ENCODE results near the gene MAFG.
A peak's percentile ranks its signal among the peaks of the same experiment; 100 is the strongest.

MAFG gene

DNA sequence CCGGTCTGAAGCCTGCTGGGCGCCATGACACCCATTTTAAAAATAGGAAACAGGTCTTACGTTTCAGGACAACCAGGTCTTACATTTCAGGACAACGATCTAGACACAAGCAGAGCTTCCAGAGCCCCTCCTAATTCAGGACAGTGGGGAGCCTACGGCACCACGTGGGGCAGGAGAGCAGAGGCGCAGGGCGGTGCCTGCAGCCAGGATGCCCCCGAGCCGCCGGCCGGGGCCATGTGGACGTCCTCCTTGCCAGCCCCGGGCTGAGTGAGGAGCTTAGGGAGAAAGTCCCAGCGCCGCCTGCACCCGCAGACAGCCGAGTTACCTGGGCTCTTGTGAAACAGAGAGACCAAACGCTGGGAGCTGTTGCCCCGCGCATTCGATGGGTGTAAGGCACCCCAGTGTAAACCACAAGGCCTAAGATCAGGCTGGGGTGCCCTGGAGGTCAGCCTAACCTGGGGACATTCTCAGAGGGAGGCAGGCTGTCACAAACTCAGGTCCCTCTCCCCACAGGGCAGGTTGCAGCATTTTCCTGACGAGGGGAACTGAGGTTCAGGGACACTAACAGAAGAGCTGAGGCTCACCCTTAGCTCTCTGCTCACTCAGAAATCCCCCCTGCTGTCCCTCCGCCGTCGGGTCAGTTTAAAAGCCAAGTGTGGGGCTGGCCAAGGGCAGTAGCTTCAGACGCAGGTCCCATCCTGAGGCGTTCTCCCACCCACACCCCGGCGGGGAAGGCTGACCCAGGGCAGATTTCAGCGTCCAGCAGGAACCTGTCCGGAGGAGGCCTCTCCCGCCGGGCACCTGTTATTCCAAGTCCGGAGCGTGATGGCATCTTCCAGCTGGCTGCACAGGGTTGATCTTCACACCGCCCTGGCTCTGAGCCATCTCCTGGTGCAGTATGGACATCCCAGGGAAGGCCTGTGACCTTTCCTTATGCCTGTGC, 35.2 kb upstream of the MAFG start:
- intact Hi-C loops (cut with DNase I; ENCODE audit: low total_unique reads), result loop anchor here (10.0 kb wide), 1 partner anchor 192 kb away; no protein-coding TSS in a partner anchor
- no peak overlapping the region for H3K27ac ChIP-seq
- no peaks in the 10 kb centered on the region for H3K9me3 ChIP-seq
- H3K4me3 ChIP-seq, result no peak overlapping the region
- TF ChIP-seq, protein P1, sequence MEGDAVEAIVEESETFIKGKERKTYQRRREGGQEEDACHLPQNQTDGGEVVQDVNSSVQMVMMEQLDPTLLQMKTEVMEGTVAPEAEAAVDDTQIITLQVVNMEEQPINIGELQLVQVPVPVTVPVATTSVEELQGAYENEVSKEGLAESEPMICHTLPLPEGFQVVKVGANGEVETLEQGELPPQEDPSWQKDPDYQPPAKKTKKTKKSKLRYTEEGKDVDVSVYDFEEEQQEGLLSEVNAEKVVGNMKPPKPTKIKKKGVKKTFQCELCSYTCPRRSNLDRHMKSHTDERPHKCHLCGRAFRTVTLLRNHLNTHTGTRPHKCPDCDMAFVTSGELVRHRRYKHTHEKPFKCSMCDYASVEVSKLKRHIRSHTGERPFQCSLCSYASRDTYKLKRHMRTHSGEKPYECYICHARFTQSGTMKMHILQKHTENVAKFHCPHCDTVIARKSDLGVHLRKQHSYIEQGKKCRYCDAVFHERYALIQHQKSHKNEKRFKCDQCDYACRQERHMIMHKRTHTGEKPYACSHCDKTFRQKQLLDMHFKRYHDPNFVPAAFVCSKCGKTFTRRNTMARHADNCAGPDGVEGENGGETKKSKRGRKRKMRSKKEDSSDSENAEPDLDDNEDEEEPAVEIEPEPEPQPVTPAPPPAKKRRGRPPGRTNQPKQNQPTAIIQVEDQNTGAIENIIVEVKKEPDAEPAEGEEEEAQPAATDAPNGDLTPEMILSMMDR (IDR thresholded peaks at IDR 0.05), result no peak
- H3K4me1 ChIP-seq, result peaks cover 0 to 38% (median 23%) of the 10 kb centered on the region in 4 donors
- peaks cover 10 to 97% of the 10 kb centered on the region in 2 donors for H3K27me3 ChIP-seq
- no peak for DNase-seq
- no peaks in the 10 kb centered on the region for H3K36me3 ChIP-seq

DNA sequence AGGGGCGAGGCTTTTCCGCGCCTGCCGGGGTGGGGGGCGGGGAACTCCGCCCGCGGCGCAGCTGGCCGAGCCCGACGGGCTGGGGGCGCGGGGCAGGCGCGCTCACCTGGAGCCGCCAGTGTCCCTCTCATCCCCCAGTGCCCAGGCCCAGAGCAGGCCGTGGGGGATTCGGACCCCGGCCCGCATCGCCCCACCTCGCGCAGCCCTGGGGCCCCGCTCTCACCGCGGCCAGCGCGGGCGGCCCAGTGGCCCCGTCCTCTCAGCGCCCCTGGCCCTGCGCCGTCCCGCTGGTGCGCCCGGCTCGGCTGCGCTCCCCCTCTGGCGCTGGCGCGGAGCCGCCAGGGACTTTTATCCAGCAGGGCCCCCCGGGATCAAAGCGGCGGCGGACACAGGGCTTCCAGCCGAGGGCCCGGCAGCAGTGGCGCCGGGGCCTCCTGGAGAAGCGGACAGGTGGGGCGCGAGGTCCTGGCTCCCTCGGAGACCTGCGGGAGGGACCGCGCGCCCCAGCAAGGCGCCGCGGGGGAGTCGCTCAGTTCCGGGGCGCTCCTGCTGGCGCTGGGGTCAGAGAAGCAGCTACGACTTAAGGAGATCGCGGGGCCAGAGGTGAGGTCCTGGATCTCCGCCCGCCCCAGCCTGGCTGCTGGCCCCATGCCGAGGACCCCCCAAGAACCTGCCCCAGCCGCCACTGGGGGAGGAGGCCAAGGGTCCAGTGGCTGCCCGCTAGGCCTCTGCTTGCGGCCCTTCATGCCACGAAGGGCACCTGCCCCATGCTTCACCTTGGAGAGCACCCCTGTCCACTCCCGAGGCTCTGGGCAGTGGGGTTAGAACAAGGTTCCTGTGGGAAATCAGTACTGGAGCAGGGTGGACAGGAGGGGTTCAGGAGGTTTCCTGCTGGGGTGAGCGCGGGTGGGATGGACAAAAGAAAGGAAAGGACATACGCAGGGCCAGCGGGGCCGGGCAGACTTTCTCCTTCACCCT, 34.3 kb upstream of the MAFG start:
- TF ChIP-seq, protein P1 (IDR thresholded peaks at IDR 0.05), result no peak
- H3K9me3 ChIP-seq, result no peaks in the 10 kb centered on the region
- intact Hi-C loops (cut with DNase I; ENCODE audit: low total_unique reads), result loop anchor here (10.0 kb wide), 1 partner anchor 193 kb away; no protein-coding TSS in a partner anchor
- no peak overlapping the region for H3K27ac ChIP-seq
- no peak for DNase-seq
- H3K4me1 ChIP-seq, result peaks cover 0 to 29% (median 21%) of the 10 kb centered on the region in 4 donors
- H3K27me3 ChIP-seq, result peaks cover 10 to 97% of the 10 kb centered on the region in 2 donors
- no peak overlapping the region for H3K4me3 ChIP-seq
- no peaks in the 10 kb centered on the region for H3K36me3 ChIP-seq

DNA sequence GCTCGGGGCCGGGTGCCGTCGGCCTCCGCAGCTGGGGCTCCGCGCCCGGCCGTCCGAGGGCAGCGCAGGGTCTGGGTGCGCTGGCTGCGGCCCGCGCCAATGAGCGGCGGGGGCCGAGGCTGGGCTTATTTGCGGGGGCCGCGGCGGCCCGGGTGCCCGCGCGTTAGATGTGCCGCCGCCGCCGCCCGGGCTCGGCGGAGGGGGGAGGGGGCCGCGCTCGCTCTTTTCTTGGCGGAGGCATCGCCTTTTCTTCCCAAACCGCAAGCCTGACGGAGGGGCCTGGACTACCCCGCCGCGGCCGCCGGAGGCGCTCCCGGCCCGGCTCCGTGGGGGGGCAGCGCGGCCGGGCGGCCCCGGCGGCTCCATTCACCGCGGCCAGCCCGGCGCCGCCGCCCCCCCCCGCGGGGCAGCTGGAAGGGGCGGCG, 33.6 kb upstream of the MAFG start, which contains the start of gene NOTUM:
Gene NOTUM, minus strand, starts transcription at position 101 of the 425 bp plus-strand sequence. CDS start 278 bp downstream, outside the sequence.
- intact Hi-C loops (cut with DNase I; ENCODE audit: low total_unique reads), result loop anchor here (10.0 kb wide), 1 partner anchor 194 kb away; no protein-coding TSS in a partner anchor
- Histone ChIP-seq H3K27me3 (peaks cover 10 to 97% of the 10 kb centered on the region in 2 donors), H3K36me3 (no peaks in the 10 kb centered on the region), H3K4me3 (peak within 1 kb of the TSS; percentile 25 to 44), H3K4me1 (peaks cover 0 to 29% (median 21%) of the 10 kb centered on the region in 4 donors), H3K9me3 (no peaks in the 10 kb centered on the region), H3K27ac (no peak within 1 kb of the TSS)
- TF ChIP-seq, protein P1 (IDR thresholded peaks at IDR 0.05), result peak in 1 of 2 experiments; percentile 16
- DNase-seq, result no peak

DNA sequence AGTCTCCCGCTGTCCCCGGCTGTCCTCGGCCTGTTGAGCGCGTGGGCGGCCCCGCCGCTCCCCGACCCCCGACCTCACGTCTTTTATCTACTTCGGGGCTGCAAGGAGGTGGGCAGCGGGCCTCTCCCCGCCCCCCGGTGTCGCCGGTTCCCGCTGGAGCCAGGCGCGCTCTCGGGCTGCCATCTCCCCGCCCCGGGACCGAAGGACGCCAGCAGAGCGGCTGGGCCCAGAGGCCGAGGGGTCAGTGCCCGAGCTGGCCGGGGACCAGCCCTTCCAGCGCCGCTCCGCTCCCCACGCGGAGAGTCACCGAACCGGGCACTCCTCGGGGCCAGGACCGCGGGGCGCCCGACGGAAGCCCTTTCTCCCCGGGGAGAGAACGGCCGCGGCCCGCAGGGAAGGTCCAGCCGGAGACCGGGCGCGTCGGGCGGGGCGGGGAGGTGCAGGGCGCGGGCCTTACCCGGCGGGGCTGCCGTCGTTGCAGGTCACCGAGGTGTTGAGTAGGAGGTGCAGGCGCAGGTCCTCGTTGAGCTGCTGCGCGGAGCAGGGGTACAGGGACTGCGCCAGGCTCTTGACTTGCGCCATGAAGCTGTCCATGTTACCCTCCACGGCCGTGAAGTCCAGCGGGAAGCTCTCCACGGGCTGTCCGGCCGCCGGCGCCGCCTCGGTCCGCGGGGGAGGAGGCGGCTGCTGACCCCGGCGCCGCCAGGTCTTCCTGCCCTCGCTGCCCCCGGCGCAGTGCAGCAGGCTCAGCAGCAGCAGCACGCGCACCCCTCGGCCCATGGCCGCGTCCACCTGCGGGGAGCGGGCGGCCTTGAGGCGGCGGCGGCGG, 32.8 kb upstream of the MAFG start:
- Histone ChIP-seq H3K27ac (no peak overlapping the region), H3K27me3 (peaks cover 10 to 95% of the 10 kb centered on the region in 2 donors), H3K9me3 (no peaks in the 10 kb centered on the region), H3K4me1 (peaks cover 0 to 29% (median 21%) of the 10 kb centered on the region in 4 donors), H3K36me3 (no peaks in the 10 kb centered on the region), H3K4me3 (peak overlapping the region; percentile 25 to 44)
- no peak for DNase-seq
- TF ChIP-seq, protein P1 (IDR thresholded peaks at IDR 0.05), result no peak
- intact Hi-C loops (cut with DNase I; ENCODE audit: low total_unique reads), result loop anchor here (10.0 kb wide), 1 partner anchor 194 kb away; no protein-coding TSS in a partner anchor
